Renal cortex interstitium (tissue), 11 donors: ENCODE measurements around the gene RARRES1. TPM values are rescaled to one million over a fixed set of nuclear protein-coding genes. Genes with fewer than 3 reads are reported as not detected.

ENCODE experiments used
- DNase-seq, 11 donors: peaks; one replicate each; pipeline ENCODE4 v3.0.0-alpha.2; 2013; ENCODE audit warnings: low read depth in 9 of 11, low spot score in 4 of 11; ENCODE audit errors: extremely low read depth in 1 of 11
- polyA plus RNA-seq, 3 donors: library from polyadenylated mRNA; unstranded; fragments of 120-200 nt; gene quantifications; one replicate each; pipeline ENCODE4 v1.2.1, GENCODE V29; 2013; ENCODE audit not compliant: insufficient read length in 3 of 3

RARRES1 gene
- polyA plus RNA-seq, 3 donors: 8.1 to 24.2 (median 11.7) TPM

- DNase-seq: no peak
Observed at GRCh38 chr3:158743664-158744566, 11.7 kb upstream of the RARRES1 start.

- DNase-seq: no peak
Observed at GRCh38 chr3:158742871-158743663, 10.8 kb upstream of the RARRES1 start.

GRCh38 chr3:158739661-158740060 is 7.4 kb upstream of the RARRES1 start:
- DNase-seq: no peak

GRCh38 chr3:158739078-158739477 is 6.8 kb upstream of the RARRES1 start:
- DNase-seq: no peak

- DNase-seq: no peak
Observed at GRCh38 chr3:158738653-158739052, 6.4 kb upstream of the RARRES1 start.

GRCh38 chr3:158737976-158738615 is 5.8 kb upstream of the RARRES1 start:
- DNase-seq: no peak

GRCh38 chr3:158737410-158737809 is 5.2 kb upstream of the RARRES1 start:
- no peak for DNase-seq

- no peak for DNase-seq
Observed at GRCh38 chr3:158735296-158736033, 3.2 kb upstream of the RARRES1 start.

GRCh38 chr3:158733656-158734055 is 1.4 kb upstream of the RARRES1 start:
- DNase-seq: no peak

- DNase-seq: no peak
Observed at GRCh38 chr3:158732856-158733200, 571 bp upstream of the RARRES1 start.

GRCh38 chr3:158731486-158731885 is 771 bp downstream of the RARRES1 start:
- DNase-seq: no peak

GRCh38 chr3:158728851-158729250 is 3.4 kb downstream of the RARRES1 start:
- no peak for DNase-seq

- DNase-seq: no peak
Observed at GRCh38 chr3:158728061-158728377, 4.2 kb downstream of the RARRES1 start.

- peak in 9 of 11 donors; percentile 36 to 70 (median 64) for DNase-seq
Observed at GRCh38 chr3:158727206-158728060, 4.8 kb downstream of the RARRES1 start.

GRCh38 chr3:158725348-158726011 is 6.8 kb downstream of the RARRES1 start:
- no peak for DNase-seq

- DNase-seq: no peak
Observed at GRCh38 chr3:158723991-158724390, 8.3 kb downstream of the RARRES1 start.

- no peak for DNase-seq
Observed at GRCh38 chr3:158722108-158722507, 10.1 kb downstream of the RARRES1 start.
